ENCODE data around the gene TMEM61.

DNA sequence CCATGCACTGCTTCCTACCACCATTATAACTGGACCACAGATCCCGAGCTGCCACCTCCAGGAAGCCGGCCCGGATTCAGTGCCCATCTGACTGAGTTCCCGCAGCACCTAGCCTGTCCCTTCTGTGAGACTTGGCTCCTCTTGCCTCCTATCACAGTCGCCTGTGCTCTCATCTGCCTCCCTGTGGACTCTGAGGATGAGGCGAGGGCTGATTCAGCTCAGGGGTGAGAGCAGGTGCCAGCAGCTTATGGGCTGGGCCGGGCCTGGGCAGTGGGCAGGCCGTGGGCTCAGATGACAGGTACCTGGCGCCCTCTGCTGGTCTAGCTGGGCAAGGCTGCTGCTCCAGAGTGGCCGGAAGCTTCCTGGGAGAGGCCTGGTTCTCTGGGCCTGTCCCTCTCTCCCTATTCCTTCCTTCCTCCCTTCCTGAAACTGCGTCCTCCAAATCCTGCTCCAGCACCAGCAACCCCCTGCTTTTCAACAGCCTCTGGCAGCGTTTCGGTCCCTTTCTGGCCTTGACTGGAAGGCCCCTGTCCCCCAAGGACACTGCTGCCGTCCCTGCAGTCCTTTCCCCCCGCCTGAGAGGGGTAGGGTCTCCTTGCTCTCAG is 41.6 kb downstream of the TMEM61 start:
- TF ChIP-seq, protein P1, sequence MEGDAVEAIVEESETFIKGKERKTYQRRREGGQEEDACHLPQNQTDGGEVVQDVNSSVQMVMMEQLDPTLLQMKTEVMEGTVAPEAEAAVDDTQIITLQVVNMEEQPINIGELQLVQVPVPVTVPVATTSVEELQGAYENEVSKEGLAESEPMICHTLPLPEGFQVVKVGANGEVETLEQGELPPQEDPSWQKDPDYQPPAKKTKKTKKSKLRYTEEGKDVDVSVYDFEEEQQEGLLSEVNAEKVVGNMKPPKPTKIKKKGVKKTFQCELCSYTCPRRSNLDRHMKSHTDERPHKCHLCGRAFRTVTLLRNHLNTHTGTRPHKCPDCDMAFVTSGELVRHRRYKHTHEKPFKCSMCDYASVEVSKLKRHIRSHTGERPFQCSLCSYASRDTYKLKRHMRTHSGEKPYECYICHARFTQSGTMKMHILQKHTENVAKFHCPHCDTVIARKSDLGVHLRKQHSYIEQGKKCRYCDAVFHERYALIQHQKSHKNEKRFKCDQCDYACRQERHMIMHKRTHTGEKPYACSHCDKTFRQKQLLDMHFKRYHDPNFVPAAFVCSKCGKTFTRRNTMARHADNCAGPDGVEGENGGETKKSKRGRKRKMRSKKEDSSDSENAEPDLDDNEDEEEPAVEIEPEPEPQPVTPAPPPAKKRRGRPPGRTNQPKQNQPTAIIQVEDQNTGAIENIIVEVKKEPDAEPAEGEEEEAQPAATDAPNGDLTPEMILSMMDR (IDR thresholded peaks at IDR 0.05), result peak in 5 of 6 experiments; percentile 10 to 99 (median 93)
- no peak for TF ChIP-seq POLR2A (IDR thresholded peaks at IDR 0.05)
